ENCODE results near the gene CCDC92B.

Gene CCDC92B

GRCh38 chr17:2718150-2718938 lies 31.1 kb downstream of the CCDC92B start:
- no peak for DNase-seq

GRCh38 chr17:2716649-2717048 lies 32.8 kb downstream of the CCDC92B start:
- DNase-seq, result no peak

- no peak for DNase-seq
Observed at GRCh38 chr17:2713881-2714280, 35.6 kb downstream of the CCDC92B start.

- DNase-seq, result no peak
Observed at GRCh38 chr17:2712300-2713043, 37.0 kb downstream of the CCDC92B start.

GRCh38 chr17:2711608-2712299 lies 37.7 kb downstream of the CCDC92B start, which contains the start of gene CLUH:
TSS of gene CLUH (minus strand) at chr17:2711764. CDS start at chr17:2711661, 103 bp downstream.
- peak; percentile 76 for DNase-seq

GRCh38 chr17:2710803-2711607 lies 38.4 kb downstream of the CCDC92B start:
- DNase-seq, result no peak

- DNase-seq, result no peak
Observed at GRCh38 chr17:2710071-2710802, 39.2 kb downstream of the CCDC92B start.

GRCh38 chr17:2709183-2709661 lies 40.2 kb downstream of the CCDC92B start:
- no peak for DNase-seq

- DNase-seq, result no peak
Observed at GRCh38 chr17:2708585-2709182, 40.8 kb downstream of the CCDC92B start.

GRCh38 chr17:2707721-2708584 lies 41.5 kb downstream of the CCDC92B start:
- DNase-seq, result no peak

GRCh38 chr17:2706911-2707510 lies 42.4 kb downstream of the CCDC92B start:
- no peak for DNase-seq

GRCh38 chr17:2705888-2706795 lies 43.3 kb downstream of the CCDC92B start:
- DNase-seq, result no peak

- DNase-seq, result no peak
Observed at GRCh38 chr17:2705263-2705662, 44.2 kb downstream of the CCDC92B start.

- no peak for DNase-seq
Observed at GRCh38 chr17:2704890-2705248, 44.6 kb downstream of the CCDC92B start.

- no peak for DNase-seq
Observed at GRCh38 chr17:2704031-2704889, 45.2 kb downstream of the CCDC92B start.

- no peak for DNase-seq
Observed at GRCh38 chr17:2703606-2704005, 45.8 kb downstream of the CCDC92B start.

GRCh38 chr17:2703181-2703580 lies 46.3 kb downstream of the CCDC92B start:
- no peak for DNase-seq

All from NCI-H748 treated with DMSO at 0.1 percent for 48 hours (cell line).